HG03175 (cell line): Measurements from ENCODE around the gene C2orf81.
"Not testable (repeated sequence)": the region's sequence is repeated elsewhere in the genome, so short reads cannot be mapped to it uniquely, and the experiment has no call there.

Experiments used
- ATAC-seq: cut with Tn5 transposase; IDR thresholded peaks from one replicate; pipeline ENCODE4 v1.9.1; 2021; ENCODE audit warnings: mild to moderate bottlenecking, moderate library complexity; ENCODE audit not compliant: unreplicated experiment

Gene C2orf81

DNA sequence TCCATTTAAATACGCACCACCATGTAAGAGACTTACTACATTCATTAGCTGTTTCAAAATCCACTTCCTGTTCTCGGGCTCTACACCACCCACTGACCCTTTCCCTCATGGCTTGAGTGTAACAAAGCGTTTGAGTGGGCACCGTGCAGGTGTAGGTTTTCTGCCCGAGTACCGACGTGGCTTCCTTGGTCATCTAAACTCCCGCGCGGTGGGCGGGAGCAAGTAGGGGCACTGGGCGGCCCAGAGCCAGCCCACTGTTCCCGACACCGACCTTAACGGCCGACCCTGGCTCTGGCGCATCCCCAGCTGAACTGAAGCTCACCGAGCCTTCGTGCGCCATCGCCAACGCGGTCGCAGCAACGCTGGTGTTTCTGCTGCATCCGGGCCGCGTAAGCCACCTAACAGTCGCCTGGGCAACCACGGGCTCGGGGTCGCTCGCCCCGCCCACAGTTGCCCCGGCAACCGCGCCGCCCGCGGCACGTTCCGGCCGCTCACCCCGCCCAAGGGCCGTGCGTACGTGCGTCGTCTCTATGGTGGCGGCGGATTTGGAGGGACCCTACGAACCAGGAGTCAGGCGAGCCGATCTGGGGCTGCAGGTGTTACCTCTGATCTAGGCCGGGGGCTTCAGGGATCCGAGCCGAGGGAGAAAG, at the start of gene C2orf81, which contains the start of gene WDR54:
Gene C2orf81, minus strand, starts transcription at position 399 of the 650 bp plus-strand sequence. Its CDS starts 59 bp downstream, at position 340.
Gene WDR54, plus strand, starts transcription at position 510 of the 650 bp plus-strand sequence. CDS start 424 bp downstream, outside the sequence.
- ATAC-seq: peak; percentile 95

DNA sequence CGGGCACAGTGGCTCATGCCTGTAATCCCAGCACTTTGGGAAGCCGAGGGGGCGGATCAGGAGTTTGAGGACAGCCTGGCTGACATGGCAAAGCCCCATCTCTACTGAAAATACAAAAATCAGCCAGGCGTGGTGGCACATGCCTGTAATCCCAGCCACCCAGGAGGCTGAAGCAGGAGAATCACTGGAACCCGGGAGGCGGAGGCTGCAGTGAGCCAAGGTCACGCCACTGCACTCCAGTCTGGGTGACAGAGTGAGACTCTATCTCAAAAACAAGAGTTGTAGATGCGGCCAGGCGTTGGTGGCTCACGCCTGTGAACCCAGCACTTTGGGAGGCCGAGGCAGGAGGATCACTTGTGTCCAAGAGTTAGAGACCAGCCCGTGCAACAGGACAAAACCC, 49.3 kb upstream of the C2orf81 start:
- ATAC-seq: not testable (repeated sequence)

DNA sequence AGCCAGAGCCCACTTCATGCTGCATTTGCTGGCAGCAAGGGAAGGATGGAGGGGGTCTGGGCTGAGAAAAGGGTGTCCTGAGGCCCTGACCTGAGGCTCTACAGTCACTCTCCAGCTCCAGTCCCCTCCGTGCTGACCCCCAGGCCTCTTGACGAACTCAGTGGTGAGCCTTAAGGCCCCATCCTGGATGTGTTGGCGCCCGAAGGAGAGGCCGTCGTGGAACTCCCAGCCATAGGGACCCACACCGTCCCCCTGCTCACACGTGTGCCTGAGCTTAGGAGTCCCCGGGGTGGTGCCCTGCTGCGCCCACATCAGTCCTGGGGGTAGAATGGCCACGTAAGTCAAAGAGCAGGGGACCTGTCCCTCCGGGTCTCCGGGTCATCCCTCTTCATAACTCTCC, 43.0 kb upstream of the C2orf81 start:
- no peak for ATAC-seq

DNA sequence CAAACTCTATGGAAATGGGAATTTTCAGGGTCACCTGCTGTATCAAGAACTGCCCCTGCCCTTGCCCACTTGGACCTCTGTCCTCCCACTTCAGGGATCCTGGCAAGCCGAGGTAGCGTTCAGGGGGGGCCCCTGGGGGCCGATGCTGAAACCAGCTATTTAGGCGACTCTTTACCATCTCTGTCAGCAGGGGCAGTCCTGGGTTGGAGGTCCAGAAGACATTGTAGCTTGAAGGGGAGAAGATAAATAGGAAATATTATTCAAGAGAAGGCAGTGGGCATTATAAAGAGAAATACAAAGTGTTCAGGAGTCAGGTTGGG, 41.3 kb upstream of the C2orf81 start:
- no peak for ATAC-seq

DNA sequence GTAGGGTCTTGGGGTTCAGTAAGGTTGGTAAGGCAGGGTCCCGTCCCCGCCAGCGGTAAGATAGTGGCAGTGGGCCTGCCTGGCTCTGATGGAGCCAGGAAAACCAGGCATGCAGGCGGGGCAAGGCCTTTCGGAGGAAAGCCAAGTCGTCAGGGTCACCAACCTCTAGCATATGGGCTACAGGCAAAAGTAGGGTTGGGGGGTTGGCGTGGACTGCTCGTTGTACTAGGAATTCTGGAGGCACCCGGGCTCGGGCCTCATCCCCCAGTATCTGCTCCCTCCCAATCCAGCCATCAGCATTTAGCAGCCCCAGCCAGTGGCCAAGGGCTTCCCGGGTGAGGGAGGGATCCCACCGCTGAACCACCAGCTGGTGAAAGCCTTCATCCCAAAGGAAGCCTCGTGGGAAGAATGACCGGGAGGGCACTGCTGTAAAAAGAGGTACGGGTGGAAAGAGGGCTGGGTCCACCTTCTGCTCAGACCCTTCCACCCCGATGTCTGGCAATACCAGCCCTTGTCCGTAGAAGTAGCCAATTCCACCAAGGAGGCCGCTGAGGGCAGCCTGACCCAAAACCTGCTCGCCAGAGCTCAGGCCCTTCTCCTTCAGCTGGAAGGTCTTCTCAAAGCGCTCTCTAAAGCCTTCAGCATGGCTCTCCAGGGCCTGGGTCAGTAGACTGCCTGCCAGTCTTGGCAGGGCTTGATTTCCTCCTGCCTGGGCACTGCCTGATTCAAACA, 40.8 kb upstream of the C2orf81 start:
- ATAC-seq: no peak

DNA sequence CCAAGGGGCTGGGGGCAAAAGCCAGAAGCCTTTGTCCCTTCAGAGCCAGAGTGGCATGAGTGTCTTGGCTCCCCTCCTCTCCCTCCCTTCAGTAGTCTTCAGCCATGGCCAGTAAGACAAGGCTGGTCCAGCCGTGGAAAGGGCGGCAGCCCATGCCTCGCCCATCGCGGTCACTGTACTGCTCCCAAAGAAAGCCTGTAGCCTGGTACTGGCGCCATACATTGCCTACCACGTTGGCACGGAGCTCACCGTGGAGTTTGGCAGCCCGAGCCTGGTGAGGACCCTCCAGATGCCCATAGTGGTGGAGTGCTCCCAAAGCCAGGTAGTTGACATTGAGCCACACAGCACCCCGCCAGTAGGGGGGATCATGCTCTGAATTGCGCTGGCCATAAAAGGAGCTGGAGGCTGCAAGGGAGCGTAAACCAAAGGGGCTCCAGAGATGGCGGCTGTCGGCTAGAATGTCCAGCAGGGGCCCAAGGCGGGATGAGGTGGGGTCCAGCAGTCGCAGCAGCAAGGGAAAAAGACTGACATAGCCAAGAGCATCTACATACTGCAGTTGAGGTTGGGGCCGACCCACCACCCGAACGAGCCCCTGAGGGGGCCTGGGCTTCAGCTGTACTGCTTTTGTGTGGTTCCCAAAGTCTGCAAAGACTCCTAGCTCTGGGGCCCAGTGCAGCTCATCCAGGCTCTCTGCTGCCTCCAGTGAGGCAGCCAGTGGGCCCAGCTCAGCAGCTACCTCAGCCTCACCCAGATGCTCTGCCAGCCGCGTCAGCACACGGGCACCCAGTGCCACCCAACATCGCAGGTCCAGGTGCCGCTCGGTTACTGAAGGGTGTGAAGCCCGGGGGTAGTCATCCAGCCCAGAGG, 40.0 kb upstream of the C2orf81 start:
- no peak for ATAC-seq

DNA sequence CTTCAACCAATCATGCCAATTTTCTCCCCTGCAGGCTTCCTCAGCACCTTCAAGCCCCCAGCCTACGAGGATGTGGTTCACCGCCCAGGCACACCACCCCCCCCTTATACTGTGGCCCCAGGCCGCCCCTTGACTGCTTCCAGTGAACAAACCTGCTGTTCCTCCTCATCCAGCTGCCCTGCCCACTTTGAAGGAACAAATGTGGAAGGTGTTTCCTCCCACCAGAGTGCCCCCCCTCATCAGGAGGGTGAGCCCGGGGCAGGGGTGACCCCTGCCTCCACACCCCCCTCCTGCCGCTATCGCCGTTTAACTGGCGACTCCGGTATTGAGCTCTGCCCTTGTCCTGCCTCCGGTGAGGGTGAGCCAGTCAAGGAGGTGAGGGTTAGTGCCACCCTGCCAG, 38.8 kb upstream of the C2orf81 start:
- not testable (repeated sequence) for ATAC-seq

DNA sequence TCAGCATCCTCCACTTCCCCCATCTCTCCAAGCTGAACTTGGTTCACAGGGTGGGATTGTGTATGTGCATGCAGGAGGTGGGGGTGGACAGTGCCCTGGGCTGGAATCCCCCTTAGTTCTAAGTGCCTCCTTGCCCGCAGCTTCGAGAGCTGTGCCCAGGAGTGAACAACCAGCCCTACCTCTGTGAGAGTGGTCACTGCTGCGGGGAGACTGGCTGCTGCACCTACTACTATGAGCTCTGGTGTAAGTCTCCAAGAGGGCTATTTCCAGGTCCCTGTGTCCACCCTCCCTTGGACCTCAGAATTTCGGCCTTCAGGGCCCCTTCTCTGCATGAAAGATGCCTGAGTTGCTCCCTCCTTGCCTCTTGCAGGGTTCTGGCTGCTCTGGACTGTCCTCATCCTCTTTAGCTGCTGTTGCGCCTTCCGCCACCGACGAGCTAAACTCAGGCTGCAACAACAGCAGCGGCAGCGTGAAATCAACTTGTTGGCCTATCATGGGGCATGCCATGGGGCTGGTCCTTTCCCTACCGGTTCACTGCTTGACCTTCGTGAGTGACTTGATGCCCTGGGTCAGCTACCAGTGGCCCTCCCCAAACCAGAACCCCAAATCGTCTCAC, 38.2 kb upstream of the C2orf81 start:
- not testable (repeated sequence) for ATAC-seq

DNA sequence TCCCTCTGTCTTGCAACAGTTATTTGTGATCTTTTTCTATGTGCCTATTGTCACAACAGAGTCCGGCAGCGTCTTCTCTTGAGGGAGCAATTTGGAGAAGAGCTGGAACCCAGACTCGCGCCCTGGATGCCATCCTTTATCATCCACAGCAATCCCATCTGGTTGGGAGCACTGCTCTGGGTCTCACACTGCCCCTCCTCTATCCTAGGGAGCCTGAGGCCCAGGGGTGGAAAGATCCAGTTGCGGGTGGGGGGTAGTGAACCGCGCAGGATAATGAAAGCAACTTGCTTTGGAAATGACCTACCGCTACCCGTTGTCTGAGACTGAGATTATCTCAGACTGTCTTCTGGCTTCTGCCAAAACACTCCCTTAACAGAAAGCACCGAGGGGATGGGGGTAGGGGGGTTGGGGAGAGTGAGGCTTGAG, 37.5 kb upstream of the C2orf81 start:
- ATAC-seq: no peak

DNA sequence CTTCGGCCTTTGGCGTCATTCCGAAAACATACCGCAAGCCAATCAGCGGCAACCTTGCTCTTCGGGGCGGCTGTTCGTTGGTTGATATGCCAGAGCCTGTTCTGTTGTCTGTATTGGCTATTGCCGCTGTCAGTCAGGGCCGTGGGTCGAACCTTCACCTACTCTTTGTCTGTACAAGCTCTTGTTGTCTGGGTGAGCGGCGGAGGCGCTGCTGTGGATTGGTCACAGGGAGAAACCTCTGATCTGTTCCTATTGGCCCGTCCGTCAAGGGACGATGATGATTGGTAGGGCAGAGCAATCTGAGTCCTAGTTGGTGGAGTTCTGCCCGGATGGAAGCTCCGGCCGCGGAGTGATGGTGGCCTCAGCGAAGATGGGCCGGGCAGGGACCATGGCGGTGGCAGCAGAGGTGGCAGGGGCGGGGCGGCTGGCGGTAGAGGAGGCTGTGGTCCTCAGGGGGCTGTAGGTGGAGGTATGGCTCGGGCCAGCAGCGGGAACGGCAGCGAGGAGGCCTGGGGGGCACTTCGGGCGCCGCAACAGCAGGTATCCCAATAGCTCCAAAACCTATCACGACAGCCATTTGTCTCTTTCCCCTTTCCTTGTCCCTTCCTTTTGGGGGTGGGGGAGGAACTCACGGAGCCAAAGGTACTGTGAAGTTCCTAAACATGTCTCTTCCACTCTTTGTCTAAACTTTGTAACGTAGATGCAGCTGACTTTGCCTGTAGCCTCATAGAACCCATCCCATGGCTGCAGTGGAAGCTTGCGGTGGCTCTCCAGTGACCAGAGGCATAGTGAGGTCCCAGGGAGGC, 36.9 kb upstream of the C2orf81 start, which contains the start of gene WBP1:
Gene WBP1, plus strand, starts transcription at position 307 of the 806 bp plus-strand sequence. Its CDS starts 165 bp downstream, at position 472.
- ATAC-seq: peak; percentile 85

DNA sequence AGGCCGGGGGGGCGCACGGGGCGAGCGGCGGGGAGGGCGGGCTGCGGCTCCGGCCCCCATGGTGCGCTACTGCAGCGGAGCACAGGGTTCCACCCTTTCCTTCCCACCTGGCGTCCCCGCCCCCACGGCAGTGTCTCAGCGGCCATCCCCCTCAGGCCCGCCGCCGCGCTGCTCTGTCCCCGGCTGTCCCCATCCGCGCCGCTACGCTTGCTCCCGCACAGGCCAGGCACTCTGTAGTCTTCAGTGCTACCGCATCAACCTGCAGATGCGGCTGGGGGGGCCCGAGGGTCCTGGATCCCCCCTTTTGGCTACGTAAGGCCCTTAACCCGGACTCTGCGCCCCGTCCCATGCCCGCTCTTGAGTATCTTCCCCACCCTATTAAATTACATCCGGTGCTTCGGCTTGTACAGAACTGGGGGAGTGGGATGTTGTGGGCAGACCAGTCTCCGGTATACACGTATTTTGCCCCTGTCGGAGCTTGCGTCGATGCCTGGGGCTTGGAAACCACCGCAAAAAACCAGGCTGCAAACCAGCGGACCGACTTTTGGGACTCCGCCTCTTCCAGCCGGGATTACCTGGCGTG, 36.2 kb upstream of the C2orf81 start:
- ATAC-seq: peak; percentile 27

DNA sequence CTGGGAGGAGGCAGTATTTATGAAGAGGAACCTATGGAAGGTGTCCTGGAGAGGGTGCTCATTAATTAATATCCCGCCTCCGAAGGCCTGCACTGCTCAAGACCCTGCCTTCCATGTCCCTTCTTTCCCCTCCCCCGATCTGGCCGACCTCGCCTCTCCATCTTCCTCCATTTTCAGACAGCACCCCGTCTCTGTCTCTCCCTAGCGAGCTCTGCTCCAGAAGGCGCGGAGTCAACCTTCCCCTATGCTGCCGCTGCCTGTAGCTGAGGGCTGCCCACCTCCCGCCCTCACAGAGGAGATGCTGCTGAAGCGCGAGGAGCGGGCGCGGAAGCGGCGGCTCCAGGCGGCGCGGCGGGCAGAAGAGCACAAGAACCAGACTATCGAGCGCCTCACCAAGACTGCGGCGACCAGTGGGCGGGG, 35.7 kb upstream of the C2orf81 start:
- no peak for ATAC-seq

DNA sequence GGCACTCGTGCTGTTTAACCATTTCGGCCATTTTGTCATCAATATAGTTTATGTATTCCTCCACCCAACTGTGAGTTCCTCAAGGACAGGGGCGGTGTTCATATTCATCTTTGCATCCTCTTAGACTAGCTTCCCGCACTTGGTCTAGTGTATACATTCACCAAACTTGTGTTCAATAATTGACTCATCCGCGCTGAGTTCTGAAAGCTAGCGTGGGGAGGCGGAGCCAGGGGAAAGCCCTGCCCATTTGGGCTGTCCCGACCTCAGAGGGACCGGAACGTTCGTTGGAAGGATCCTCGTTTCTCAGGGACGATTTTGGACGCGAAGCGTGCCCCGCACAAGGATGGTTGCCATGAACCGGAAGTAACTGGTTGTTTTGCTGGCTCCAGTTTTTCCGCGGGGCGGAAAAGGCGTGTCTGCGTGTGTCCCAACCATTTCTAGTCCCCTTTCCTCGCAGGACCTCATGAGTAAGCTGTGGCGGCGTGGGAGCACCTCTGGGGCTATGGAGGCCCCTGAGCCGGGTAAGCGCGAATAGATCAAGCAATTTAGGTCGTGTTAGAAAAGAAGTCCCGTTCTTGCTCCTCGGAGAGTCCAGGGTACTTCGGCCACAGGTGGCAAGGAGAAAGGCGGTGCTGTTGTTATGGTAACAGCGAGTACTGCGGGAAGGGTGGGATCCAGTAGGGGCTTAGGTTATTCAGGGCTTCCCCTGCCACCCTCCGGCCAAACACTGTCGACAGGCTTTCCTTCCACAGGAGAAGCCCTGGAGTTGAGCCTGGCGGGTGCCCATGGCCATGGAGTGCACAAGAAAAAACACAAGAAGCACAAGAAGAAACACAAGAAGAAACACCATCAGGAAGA, 33.5 kb upstream of the C2orf81 start, which contains the start of gene INO80B:
Gene INO80B, plus strand, starts transcription at position 434 of the 858 bp plus-strand sequence. Its CDS starts 30 bp downstream, at position 464.
- ATAC-seq: peak; percentile 34

DNA sequence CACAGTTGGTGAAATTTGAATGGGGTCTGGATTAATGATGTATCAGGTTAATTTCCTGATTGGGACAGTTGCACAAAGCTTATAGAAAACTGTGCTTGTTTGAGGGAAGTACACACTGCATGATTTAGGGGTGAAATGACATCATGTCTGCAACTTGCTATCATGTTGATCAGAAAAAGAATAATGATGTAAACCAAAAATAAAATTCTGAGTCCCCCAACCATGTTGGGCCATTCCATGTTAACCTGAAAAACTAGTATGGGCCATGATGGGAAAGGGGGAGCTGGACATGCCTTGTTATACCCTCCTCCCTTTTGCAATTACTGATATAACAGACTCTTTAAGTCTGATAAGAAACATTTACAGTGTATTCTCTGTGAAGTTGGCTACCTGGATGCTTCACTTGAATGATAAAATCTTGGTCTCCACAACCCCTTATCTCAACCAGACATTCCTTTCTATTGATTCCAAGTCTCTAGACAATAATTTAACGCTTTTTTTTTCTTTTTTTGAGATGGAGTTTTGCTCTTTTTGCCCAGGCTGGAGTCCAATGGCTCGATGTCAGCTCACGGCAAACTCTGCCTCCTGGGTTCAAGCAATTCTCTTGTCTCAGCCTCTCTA, 29.3 kb upstream of the C2orf81 start:
- no peak for ATAC-seq

DNA sequence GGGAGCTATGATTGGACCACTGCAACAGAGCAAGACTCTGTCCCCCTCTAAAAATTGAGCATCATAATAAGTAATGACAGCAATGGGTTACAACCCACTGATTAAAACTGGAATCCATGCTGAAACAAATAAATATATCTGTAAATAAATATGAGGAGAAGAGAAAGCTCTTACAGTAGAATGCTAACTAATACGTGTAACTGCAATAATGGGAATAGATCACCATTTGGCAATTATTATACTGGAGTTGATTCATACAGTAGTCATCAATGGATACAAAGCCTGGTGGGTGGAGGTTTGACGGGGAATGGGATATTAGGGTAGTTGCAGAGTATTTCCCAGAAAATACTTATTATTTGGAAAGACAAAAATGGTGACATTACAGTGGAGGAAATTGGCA, 27.4 kb upstream of the C2orf81 start:
- no peak for ATAC-seq

DNA sequence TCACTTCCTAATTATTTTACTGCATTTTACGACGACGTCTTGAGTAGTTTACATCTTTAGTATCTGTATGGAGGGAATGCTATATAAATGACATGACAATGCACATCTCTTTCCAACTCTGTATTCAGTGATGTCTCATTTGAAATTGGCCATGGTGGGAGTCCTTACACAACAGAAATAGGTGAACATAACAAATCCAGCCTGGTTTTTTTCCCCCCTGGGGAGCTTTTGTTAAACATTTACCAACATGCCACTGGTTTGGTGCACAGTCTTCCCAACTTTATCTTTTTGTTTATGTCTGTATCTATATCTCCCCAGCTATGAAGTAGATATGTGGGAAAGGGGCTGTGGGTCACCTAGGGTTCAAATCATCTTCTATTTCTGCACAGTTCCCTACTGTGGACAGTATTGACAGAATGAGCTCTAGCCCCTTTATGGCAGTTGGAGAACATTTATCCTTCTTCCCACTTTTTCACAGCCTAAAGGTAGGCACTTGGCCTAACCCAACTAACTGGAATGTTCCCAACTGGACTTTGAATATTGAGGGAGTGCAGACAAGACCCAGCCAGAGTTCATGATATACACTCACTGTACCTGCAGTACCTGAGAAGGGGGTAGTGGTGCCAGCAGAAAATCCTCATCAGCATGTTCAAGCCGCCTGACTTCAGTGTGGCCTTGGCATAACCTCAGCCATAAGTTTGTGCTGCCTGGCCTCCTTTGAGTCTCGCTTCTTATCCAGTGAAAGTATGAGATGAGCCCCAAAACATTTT, 26.0 kb upstream of the C2orf81 start:
- no peak for ATAC-seq
